Spleen (tissue), 11 donors: Measurements from ENCODE around the gene TTC7B. TPM values are rescaled to one million over a fixed set of nuclear protein-coding genes. Genes with fewer than 3 reads are reported as not detected.

Experiments used
- DNase-seq: peaks from one replicate; pipeline ENCODE4 v3.0.0-alpha.2; 2020
- H3K27ac ChIP-seq, 8 donors: fragments of 200-600 bp; sonication (generic) in 7 of 8; 1 replicate in 4 of 8; 2 replicates in 4 of 8; pipeline versions ENCODE4 v1.5.0 to v1.8.0; 2016 to 2021; ENCODE audit warnings: inconsistent platforms in 4 of 8, mild to moderate bottlenecking in 4 of 8, moderate library complexity in 1 of 8
- H3K27me3 ChIP-seq, 7 donors: fragments of 200-600 bp; sonication (generic) in 6 of 7; replicated peaks in 1 of 7; 1 replicate in 4 of 7; 2 replicates in 3 of 7; pipeline versions ENCODE4 v1.5.0 to v1.8.0; 2016 to 2021; ENCODE audit warnings: inconsistent platforms in 3 of 7, mild to moderate bottlenecking in 1 of 7
- H3K36me3 ChIP-seq, 6 donors: fragments of 200-600 bp; sonication (generic) in 5 of 6; 1 replicate in 4 of 6; 2 replicates in 2 of 6; pipeline versions ENCODE4 v1.5.0 to v1.8.0; 2016 to 2021; ENCODE audit warnings: inconsistent platforms in 2 of 6
- H3K4me1 ChIP-seq, 6 donors: fragments of 200-600 bp; sonication (generic) in 5 of 6; 1 replicate in 3 of 6; 2 replicates in 3 of 6; pipeline versions ENCODE4 v1.5.0 to v1.8.0; 2016 to 2021; ENCODE audit warnings: inconsistent platforms in 3 of 6
- H3K4me3 ChIP-seq, 8 donors: fragments of 200-600 bp; sonication (generic) in 7 of 8; 1 replicate in 4 of 8; 2 replicates in 4 of 8; pipeline versions ENCODE4 v1.5.0 to v1.8.0; 2016 to 2021; ENCODE audit warnings: inconsistent platforms in 4 of 8, mild to moderate bottlenecking in 4 of 8, moderate library complexity in 2 of 8
- H3K9me3 ChIP-seq, 8 donors: fragments of 200-600 bp; sonication (generic) in 7 of 8; 1 replicate in 4 of 8; 2 replicates in 4 of 8; pipeline versions ENCODE4 v1.5.0 to v1.8.0; 2016 to 2021; ENCODE audit warnings: inconsistent platforms in 4 of 8
- POLR2A ChIP-seq, 3 donors: fragments of 450-650 bp; IDR thresholded peaks; one replicate each; pipeline ENCODE4 v1.5.1; 2017; ENCODE audit warnings: antibody characterized with exemption in 3 of 3, mild to moderate bottlenecking in 1 of 3
- POLR2AphosphoS5 ChIP-seq, 3 donors: sonication (generic); formaldehyde crosslinking; IDR thresholded peaks; one replicate each; pipeline ENCODE4 v1.5.1; 2017; ENCODE audit warnings: antibody characterized with exemption in 3 of 3
- WGBS, 5 donors: extraction: QIAGEN DNeasy Blood & Tissue Kit in 3 of 5; methylation state at CpG; one replicate each; pipeline versions ENCODE4 v1.1.5 to v1.1.7; 2013 to 2018; 5-methylcytosine and 5-hydroxymethylcytosine counted together
- intact Hi-C: fragments of 100-400 bp; cut with DNase I; formaldehyde crosslinking; loops from one replicate; pipeline ENCODE4 v1.15.0; 2023; ENCODE audit warnings: low total_unique reads
- polyA plus RNA-seq, 3 donors: library from polyadenylated mRNA; stranded (reverse); fragments of 200-250 nt; gene quantifications; one replicate each; pipeline ENCODE4 v1.2.1, GENCODE V29; 2013
- total RNA-seq, 7 donors: library from RNA; depleted of rRNA in 3 of 7; stranded (reverse); fragments of >200 nt in 3 of 7; fragmentation: NEBNext Ultra II Directional in 4 of 7; extraction: Animal tissue kit (Norgen Biotek cat#: 25700) in 4 of 7; gene quantifications; one replicate each; pipeline versions ENCODE4 v1.1.0 to v1.2.1, GENCODE V29; 2016 to 2021
- TF ChIP-seq, protein P1 (sequence below), 11 experiments: fragments of 200-600 bp in 7 of 11; fragments of 450-650 bp in 4 of 11; sonication (generic) in 4 of 11; IDR thresholded peaks in 8 of 11; conservative IDR thresholded peaks in 3 of 11; 1 replicate in 7 of 11; 2 replicates in 4 of 11; pipeline versions ENCODE4 v1.4.0 to v1.8.0; 2016 to 2021; ENCODE audit warnings: antibody characterized with exemption in 11 of 11, inconsistent platforms in 4 of 11, mild to moderate bottlenecking in 1 of 11
- donor health status: healthy with polysubstance abuse.
- donor health status: DM: no; HTN: no; CAD: no; lungs with moderate emphysema.
- donor health status: DM: no; HTN: no; CAD: no.
- donor health status: Bipolar disorder and iron deficiency.
- donor health status: healthy.
- donor health status: DM: no; HTN: no; CAD: no.
- donor health status: DM: yes; HTN: yes; CAD: no.

Gene TTC7B
- total and polyA plus RNA-seq, 10 donors = 6.6 to 98.4 (median 62.6) TPM

DNA sequence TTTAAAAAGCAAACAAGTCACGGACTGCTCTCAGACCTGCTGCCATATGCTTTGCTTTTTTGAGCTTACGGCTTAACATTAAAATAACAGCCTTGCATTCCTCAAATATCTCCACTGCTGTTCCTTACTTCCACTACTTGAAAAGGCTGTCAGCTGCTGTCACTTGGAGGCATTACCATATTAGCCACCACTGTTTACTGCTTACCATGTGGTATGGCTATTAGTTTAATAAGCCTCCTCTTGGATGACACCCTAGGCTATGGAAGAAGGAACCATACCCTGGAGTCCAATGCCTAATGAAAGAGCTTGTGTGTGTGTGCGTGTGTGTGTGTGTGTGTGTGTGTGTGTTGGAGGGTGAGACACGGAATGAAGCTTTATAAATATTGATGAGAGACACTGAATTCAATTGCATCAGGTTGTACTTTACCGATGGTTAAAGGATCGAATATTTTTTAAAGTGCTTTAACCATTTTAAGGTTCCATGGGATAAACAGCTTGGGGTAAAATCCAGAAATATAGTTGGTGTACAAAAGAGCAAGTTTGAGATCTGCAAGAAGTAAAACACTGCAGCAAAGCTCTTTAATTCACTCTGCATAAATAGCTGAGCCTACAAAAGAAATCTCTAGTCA is 174.5 kb downstream of the TTC7B start:
- Histone ChIP-seq H3K27me3 (no peaks in the 10 kb centered on the region), H3K4me3 (no peak overlapping the region), H3K27ac (no peak overlapping the region), H3K9me3 (no peaks in the 10 kb centered on the region), H3K36me3 (peaks cover 0 to 45% (median 8%) of the 10 kb centered on the region in 6 donors), H3K4me1 (peaks cover 0 to 15% (median 0%) of the 10 kb centered on the region in 6 donors)
- TF ChIP-seq, protein P1, sequence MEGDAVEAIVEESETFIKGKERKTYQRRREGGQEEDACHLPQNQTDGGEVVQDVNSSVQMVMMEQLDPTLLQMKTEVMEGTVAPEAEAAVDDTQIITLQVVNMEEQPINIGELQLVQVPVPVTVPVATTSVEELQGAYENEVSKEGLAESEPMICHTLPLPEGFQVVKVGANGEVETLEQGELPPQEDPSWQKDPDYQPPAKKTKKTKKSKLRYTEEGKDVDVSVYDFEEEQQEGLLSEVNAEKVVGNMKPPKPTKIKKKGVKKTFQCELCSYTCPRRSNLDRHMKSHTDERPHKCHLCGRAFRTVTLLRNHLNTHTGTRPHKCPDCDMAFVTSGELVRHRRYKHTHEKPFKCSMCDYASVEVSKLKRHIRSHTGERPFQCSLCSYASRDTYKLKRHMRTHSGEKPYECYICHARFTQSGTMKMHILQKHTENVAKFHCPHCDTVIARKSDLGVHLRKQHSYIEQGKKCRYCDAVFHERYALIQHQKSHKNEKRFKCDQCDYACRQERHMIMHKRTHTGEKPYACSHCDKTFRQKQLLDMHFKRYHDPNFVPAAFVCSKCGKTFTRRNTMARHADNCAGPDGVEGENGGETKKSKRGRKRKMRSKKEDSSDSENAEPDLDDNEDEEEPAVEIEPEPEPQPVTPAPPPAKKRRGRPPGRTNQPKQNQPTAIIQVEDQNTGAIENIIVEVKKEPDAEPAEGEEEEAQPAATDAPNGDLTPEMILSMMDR (IDR thresholded peaks at IDR 0.05 in 8 of 11, conservative IDR thresholded peaks at IDR 0.05 in 3 of 11) = no peak
- no peak for TF ChIP-seq POLR2AphosphoS5 (IDR thresholded peaks at IDR 0.05)
- no peak for TF ChIP-seq POLR2A (IDR thresholded peaks at IDR 0.05)
- 79 to 89% (median 83%) methylated on average over 6 of the region's 6 CpGs for WGBS, 5 donors
- intact Hi-C loops = no loop called here
- no peak for DNase-seq

DNA sequence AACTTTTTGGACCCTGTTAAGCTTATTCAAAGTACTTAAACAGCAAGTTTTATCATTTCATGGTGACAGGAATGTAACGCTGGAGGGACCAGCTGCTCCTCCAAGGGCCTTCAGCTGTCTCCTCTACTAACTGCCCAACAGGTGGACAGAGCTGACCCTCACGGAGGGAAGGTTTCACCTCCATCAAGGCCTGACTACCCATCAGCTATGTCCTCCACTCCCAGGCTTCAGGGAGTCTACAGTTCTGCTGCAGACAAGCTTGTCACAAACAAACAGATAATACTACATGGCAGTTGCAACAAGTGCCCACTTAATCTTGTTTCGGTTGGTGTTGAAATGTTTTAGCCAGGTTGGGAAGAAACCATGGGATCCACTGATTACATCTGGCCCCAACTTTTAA is 175.1 kb downstream of the TTC7B start:
- Histone ChIP-seq H3K4me3 (no peak overlapping the region), H3K27me3 (no peaks in the 10 kb centered on the region), H3K27ac (no peak overlapping the region), H3K36me3 (peaks cover 0 to 40% (median 6%) of the 10 kb centered on the region in 6 donors), H3K9me3 (no peaks in the 10 kb centered on the region), H3K4me1 (peaks cover 0 to 15% (median 0%) of the 10 kb centered on the region in 6 donors)
- DNase-seq = no peak
- WGBS, 5 donors = 80 to 96% (median 88%) methylated on average over 3 of the region's 3 CpGs
- TF ChIP-seq, protein P1 (IDR thresholded peaks at IDR 0.05 in 8 of 11, conservative IDR thresholded peaks at IDR 0.05 in 3 of 11) = no peak
- TF ChIP-seq POLR2AphosphoS5 (IDR thresholded peaks at IDR 0.05) = no peak
- TF ChIP-seq POLR2A (IDR thresholded peaks at IDR 0.05) = no peak
- intact Hi-C loops = no loop called here

DNA sequence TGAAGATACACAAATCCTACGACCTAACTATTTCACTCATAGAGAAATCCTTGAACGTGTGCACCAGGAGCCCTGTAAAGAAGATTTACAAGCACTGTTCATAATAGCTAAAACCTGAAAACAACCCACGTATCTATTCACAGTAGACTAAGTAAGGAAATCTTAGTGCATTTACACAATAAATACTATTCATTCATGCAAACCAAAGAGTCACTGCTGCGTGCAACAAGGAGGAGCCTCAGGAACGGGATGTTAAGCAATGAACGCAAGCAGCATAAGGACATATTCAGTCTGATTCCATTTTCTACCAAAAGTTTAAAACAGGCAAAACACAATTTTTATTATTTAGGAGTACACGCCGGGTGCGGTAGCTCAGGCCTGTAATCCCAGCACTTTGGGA is 176.6 kb downstream of the TTC7B start:
- Histone ChIP-seq H3K4me3 (no peak overlapping the region), H3K27ac (no peak overlapping the region), H3K4me1 (peaks cover 0 to 5% (median 0%) of the 10 kb centered on the region in 6 donors), H3K9me3 (no peaks in the 10 kb centered on the region), H3K36me3 (peaks cover 0 to 35% (median 2%) of the 10 kb centered on the region in 6 donors), H3K27me3 (no peaks in the 10 kb centered on the region)
- 73 to 95% (median 83%) methylated on average over 9 of the region's 9 CpGs for WGBS, 5 donors
- intact Hi-C loops = no loop called here
- TF ChIP-seq, protein P1 (IDR thresholded peaks at IDR 0.05 in 8 of 11, conservative IDR thresholded peaks at IDR 0.05 in 3 of 11) = no peak
- TF ChIP-seq POLR2A (IDR thresholded peaks at IDR 0.05) (no peak), POLR2AphosphoS5 (IDR thresholded peaks at IDR 0.05) (no peak)
- no peak for DNase-seq

DNA sequence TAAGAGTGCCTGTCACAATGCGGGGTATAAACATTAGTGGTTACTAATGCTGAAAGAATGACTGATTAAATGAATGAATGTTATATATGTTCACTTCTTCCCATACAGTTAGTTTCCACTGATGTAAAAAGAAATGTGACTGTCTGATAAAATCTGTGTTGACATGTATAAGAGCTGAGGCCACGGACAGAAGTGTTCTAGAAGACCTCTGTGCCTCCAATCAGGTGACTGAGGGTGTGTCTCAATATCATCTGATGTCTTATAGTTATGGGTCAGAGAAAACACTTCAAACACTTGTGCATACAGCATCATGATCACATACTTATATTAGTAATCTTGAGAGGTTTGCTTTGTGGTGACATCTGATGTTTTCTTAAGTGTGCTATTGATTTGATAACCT is 183.4 kb downstream of the TTC7B start:
- Histone ChIP-seq H3K9me3 (no peaks in the 10 kb centered on the region), H3K27me3 (no peaks in the 10 kb centered on the region), H3K27ac (no peak overlapping the region), H3K36me3 (no peaks in the 10 kb centered on the region), H3K4me1 (peaks cover 2 to 36% (median 10%) of the 10 kb centered on the region in 6 donors), H3K4me3 (no peak overlapping the region)
- no peak for DNase-seq
- intact Hi-C loops = no loop called here
- no peak for TF ChIP-seq POLR2A (IDR thresholded peaks at IDR 0.05)
- TF ChIP-seq, protein P1 (IDR thresholded peaks at IDR 0.05 in 8 of 11, conservative IDR thresholded peaks at IDR 0.05 in 3 of 11) = no peak
- TF ChIP-seq POLR2AphosphoS5 (IDR thresholded peaks at IDR 0.05) = no peak
- 77 to 86% (median 83%) methylated on average over 2 of the region's 2 CpGs for WGBS, 5 donors
